H1 (cell line): Measurements from ENCODE around the gene POLR3H. TPM values are rescaled to one million over a fixed set of nuclear protein-coding genes. Genes with fewer than 3 reads are reported as not detected.

Experiments used
- CHD7 ChIP-seq: fragments of 300-600 bp; sonication (generic); IDR thresholded peaks from 2 replicates; pipeline ENCODE4 v1.7.1; 2012; ENCODE audit warnings: low read length, moderate library complexity, mild to moderate bottlenecking, inconsistent platforms; ENCODE audit not compliant: insufficient replicate concordance
- CTCF ChIP-seq, 3 experiments: IDR thresholded peaks; 1 replicate in 2 of 3; 2 replicates in 1 of 3; pipeline versions ENCODE4 v1.5.1 to v1.6.1; 2011; ENCODE audit warnings: low read length in 3 of 3, mild to moderate bottlenecking in 3 of 3, inconsistent platforms in 2 of 3, low read depth in 1 of 3, moderate library complexity in 1 of 3; ENCODE audit not compliant: insufficient read depth in 1 of 3; ENCODE audit errors: control extremely low read depth in 1 of 3
- RAD21 ChIP-seq, 2 experiments: IDR thresholded peaks in 1 of 2; conservative IDR thresholded peaks in 1 of 2; 2 replicates each; pipeline ENCODE4 v1.6.1; 2011; ENCODE audit warnings: low read depth in 2 of 2, low read length in 2 of 2, improper control_type of control experiment in 1 of 2, inconsistent platforms in 1 of 2, mild to moderate bottlenecking in 1 of 2, moderate library complexity in 1 of 2
- ZNF274 ChIP-seq: IDR thresholded peaks from 2 replicates; pipeline ENCODE4 v1.7.0; 2012; ENCODE audit warnings: low read length, borderline replicate concordance; ENCODE audit errors: extremely low read depth
- polyA plus RNA-seq, 7 experiments: library from polyadenylated mRNA; depleted of rRNA in 3 of 7; stranded (reverse) in 5 of 7; unstranded in 2 of 7; fragments of >200 nt in 5 of 7; fragments of 200-250 nt in 2 of 7; gene quantifications; 1 replicate in 5 of 7; 2 replicates in 1 of 7; 4 replicates in 1 of 7; pipeline versions ENCODE4 v1.2.1 to v1.2.3, GENCODE V29; 2011 to 2013; ENCODE audit warnings: missing spikeins in 2 of 7, mixed read lengths in 2 of 7
- total RNA-seq: library from RNA; stranded (reverse); fragmentation: NEBNext Ultra II Directional; extraction: Animal tissue kit (Norgen Biotek cat#: 25700); gene quantifications from 2 replicates; pipeline ENCODE4 v1.2.1, GENCODE V29; 2021

POLR3H gene
- total and polyA plus RNA-seq, 2 of the 8 experiments (the other 6 are each of a cell fraction or from before 2014, with no cell fraction given), result 29.7 to 39.2 TPM

- TF ChIP-seq CHD7 (no peak), RAD21 (IDR thresholded peaks at IDR 0.05 in 1 of 2, conservative IDR thresholded peaks at IDR 0.05 in 1 of 2; ENCODE audit: low read depth in 2 of 2, low read length in 2 of 2) (no peak), CTCF (IDR thresholded peaks at IDR 0.05; ENCODE audit: control extremely low read depth in 1 of 3, insufficient read depth in 1 of 3, low read depth in 1 of 3, low read length in 3 of 3) (no peak), ZNF274 (no peak)
Observed at GRCh38 chr22:41539146-41540005, 4.9 kb downstream of the POLR3H start (continued).
